Fibroblast of mammary gland (primary cell): ENCODE measurements around the gene OAS3.
"Not testable (repeated sequence)": the region's sequence is repeated elsewhere in the genome, so short reads cannot be mapped to it uniquely, and the experiment has no call there.

Source experiments
- DNase-seq: peaks from one replicate; pipeline ENCODE4 v3.0.0-alpha.2; 2010; ENCODE audit warnings: low read depth
- H3K4me3 ChIP-seq: 2 replicates; pipeline ENCODE4 v1.5.1; 2011; ENCODE audit warnings: low read depth, mild to moderate bottlenecking, low read length, moderate library complexity; ENCODE audit not compliant: control insufficient read depth
- CTCF ChIP-seq: conservative IDR thresholded peaks from 2 replicates; pipeline ENCODE4 v1.5.1; 2011; ENCODE audit warnings: low read depth, low read length, inconsistent platforms; ENCODE audit not compliant: control insufficient read depth, insufficient read depth

OAS3 gene

GRCh38 chr12:112988224-112988623 is 50.0 kb downstream of the OAS3 start:
- DNase-seq = no peak
- no peak for TF ChIP-seq CTCF
- no peak overlapping the region for H3K4me3 ChIP-seq

GRCh38 chr12:112988823-112989385 is 50.6 kb downstream of the OAS3 start:
- H3K4me3 ChIP-seq, DNase-seq: not testable (repeated sequence)

- no peak overlapping the region for H3K4me3 ChIP-seq
- TF ChIP-seq CTCF = no peak
- DNase-seq = no peak
These were observed 51.5 kb downstream of the OAS3 start for GRCh38 chr12:112989806-112990205.

GRCh38 chr12:112992541-112993398 is 54.5 kb downstream of the OAS3 start:
- peak; percentile 65 for DNase-seq
- TF ChIP-seq CTCF = peak; percentile 97
- no peak overlapping the region for H3K4me3 ChIP-seq

- TF ChIP-seq CTCF = no peak
- no peak for DNase-seq
These were observed 56.7 kb downstream of the OAS3 start for GRCh38 chr12:112995008-112995407.

GRCh38 chr12:112996501-112996900 is 58.2 kb downstream of the OAS3 start:
- H3K4me3 ChIP-seq = no peak overlapping the region
- no peak for DNase-seq
- no peak for TF ChIP-seq CTCF

More at GRCh38 chr12:112995008-112995407, 56.7 kb downstream of the OAS3 start:
- H3K4me3 ChIP-seq = no peak overlapping the region

- no peak for TF ChIP-seq CTCF
- no peak overlapping the region for H3K4me3 ChIP-seq
- no peak for DNase-seq
These were observed 59.2 kb downstream of the OAS3 start for GRCh38 chr12:112997506-112997905.
